ENCODE measurements around the gene POLR3GL. TPM values are rescaled to one million over a fixed set of nuclear protein-coding genes. Genes with fewer than 3 reads are reported as not detected.

POLR3GL gene
- total and polyA plus RNA-seq, 2 experiments from 2014 or later: 43.4 to 65.1 TPM

DNA sequence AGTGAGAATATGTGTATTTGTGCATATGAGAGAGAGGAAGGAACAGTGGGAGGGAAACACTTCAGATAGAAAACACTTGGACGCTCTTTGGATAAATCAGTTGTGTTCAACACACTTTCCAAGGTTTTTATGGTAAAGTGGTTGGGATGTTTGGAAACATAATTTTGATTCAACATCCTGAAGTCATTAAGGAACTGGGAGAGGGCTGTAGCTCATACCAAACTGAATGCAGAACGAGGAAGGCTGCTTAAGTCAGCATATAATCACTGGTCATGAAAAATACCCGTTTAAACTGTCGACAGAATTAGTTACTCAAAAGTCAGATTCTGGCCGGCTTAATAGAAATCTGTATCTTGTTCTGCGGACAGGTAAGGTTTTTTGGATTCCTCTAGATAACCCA is 21.6 kb upstream of the POLR3GL start:
- Histone ChIP-seq H3K4me3 (no peak overlapping the region), H3K27ac (no peak overlapping the region), H3K27me3 (no peaks in the 10 kb centered on the region), H3K9me3 (ENCODE audit: low read depth) (no peaks in the 10 kb centered on the region), H3K36me3 (peaks cover 15% of the 10 kb centered on the region), H3K4me1 (ENCODE audit: low read depth) (no peaks in the 10 kb centered on the region)
- no peak for DNase-seq (ENCODE audit: low read depth in 1 of 2, low spot score in 1 of 2)
- TF ChIP-seq, protein P1, sequence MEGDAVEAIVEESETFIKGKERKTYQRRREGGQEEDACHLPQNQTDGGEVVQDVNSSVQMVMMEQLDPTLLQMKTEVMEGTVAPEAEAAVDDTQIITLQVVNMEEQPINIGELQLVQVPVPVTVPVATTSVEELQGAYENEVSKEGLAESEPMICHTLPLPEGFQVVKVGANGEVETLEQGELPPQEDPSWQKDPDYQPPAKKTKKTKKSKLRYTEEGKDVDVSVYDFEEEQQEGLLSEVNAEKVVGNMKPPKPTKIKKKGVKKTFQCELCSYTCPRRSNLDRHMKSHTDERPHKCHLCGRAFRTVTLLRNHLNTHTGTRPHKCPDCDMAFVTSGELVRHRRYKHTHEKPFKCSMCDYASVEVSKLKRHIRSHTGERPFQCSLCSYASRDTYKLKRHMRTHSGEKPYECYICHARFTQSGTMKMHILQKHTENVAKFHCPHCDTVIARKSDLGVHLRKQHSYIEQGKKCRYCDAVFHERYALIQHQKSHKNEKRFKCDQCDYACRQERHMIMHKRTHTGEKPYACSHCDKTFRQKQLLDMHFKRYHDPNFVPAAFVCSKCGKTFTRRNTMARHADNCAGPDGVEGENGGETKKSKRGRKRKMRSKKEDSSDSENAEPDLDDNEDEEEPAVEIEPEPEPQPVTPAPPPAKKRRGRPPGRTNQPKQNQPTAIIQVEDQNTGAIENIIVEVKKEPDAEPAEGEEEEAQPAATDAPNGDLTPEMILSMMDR (IDR thresholded peaks at IDR 0.05; ENCODE audit: low read depth, low read length): no peak

DNA sequence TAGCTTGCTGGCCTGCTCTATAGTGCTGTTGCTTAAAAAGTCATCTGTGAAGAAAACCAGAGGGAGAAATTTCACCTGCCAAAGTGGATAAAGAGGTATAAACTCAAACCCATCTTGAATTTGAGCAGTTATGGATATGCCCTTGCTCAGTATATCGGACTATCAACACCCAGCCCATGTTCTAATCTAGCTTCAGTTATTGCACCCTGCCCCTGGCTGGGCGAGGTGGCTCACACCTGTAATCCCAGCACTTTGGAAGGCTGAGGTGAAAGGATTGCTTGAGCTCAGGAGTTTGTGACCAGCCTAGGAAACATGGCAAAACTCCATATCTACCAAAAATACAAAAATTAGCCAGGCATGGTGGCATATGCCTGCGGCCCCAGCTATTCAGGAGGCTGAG is 20.0 kb upstream of the POLR3GL start:
- Histone ChIP-seq H3K4me3 (no peak overlapping the region), H3K36me3 (peaks cover 15% of the 10 kb centered on the region), H3K27ac (no peak overlapping the region), H3K4me1 (ENCODE audit: low read depth) (no peaks in the 10 kb centered on the region), H3K27me3 (no peaks in the 10 kb centered on the region), H3K9me3 (ENCODE audit: low read depth) (no peaks in the 10 kb centered on the region)
- TF ChIP-seq, protein P1 (IDR thresholded peaks at IDR 0.05; ENCODE audit: low read depth, low read length): no peak
- DNase-seq (ENCODE audit: low read depth in 1 of 2, low spot score in 1 of 2): no peak

DNA sequence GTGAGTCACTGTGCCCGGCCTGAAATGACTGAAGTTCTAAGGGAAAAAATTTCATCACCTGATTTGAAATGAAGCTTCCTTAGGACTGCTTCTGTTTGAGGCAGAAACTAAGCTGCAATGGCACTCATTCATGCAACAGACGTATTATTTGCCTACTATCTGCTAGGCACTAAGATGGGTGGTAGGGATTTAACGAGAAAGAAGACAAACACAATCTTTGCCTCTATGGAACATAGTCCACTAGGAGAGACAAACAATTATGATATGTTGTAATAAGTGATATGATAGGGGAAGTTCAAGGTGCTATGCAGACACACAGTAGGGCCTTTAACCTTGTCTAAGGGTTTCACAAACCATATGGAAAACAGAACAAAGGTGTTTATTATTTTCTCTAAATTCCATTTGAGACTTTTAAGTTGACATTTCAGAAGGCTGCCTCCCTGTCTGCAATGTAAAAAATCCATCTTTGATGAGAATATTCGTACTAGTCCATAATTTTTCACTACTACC is 18.0 kb upstream of the POLR3GL start:
- no peaks in the 10 kb centered on the region for H3K27me3 ChIP-seq
- DNase-seq (ENCODE audit: low read depth in 1 of 2, low spot score in 1 of 2): no peak
- no peak overlapping the region for H3K4me3 ChIP-seq
- no peaks in the 10 kb centered on the region for H3K4me1 ChIP-seq (ENCODE audit: low read depth)
- H3K9me3 ChIP-seq (ENCODE audit: low read depth): no peaks in the 10 kb centered on the region
- H3K36me3 ChIP-seq: peaks cover 13% of the 10 kb centered on the region
- H3K27ac ChIP-seq: no peak overlapping the region
- TF ChIP-seq, protein P1 (IDR thresholded peaks at IDR 0.05; ENCODE audit: low read depth, low read length): no peak

DNA sequence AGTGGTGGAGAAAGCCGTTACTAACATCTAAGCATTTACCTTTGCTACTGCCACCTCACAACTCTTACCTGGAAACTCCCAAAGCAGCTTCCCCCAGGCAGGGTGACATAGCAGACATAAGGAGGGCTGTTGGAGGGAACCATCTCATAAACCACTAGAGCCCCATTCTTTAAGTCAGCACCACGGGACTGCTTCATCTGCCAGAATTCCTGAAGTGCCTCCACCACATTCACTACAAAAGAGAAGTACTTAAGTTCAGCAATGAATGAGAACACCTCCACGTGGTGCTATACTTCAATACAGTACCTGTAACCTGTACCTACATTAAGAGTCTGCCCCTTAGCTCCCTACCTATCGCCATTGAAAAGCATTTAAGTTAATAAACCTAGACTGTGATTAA is 16.9 kb upstream of the POLR3GL start:
- H3K4me1 ChIP-seq (ENCODE audit: low read depth): no peaks in the 10 kb centered on the region
- DNase-seq (ENCODE audit: low read depth in 1 of 2, low spot score in 1 of 2): no peak
- H3K27ac ChIP-seq: no peak overlapping the region
- H3K36me3 ChIP-seq: peaks cover 8% of the 10 kb centered on the region
- no peaks in the 10 kb centered on the region for H3K9me3 ChIP-seq (ENCODE audit: low read depth)
- H3K4me3 ChIP-seq: no peak overlapping the region
- no peaks in the 10 kb centered on the region for H3K27me3 ChIP-seq
- TF ChIP-seq, protein P1 (IDR thresholded peaks at IDR 0.05; ENCODE audit: low read depth, low read length): no peak

DNA sequence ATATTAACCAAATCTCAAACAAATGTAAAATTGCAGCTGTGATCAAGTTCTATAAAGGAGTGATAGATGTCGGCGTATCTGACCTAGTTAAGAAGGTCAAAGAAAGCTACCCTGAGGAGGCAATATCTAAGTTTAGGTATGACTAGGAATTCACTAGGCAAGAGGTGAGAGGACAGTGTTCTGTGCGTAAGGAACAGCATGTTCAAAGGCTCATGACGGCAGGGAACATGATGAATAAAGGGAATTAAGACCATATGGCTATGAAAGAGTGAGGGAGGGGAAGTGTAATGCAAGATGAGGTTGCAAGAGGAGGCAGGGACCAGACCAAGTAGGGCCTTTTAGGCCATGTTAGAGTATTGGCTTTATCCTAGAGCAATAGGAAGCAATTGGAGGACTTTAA is 15.3 kb upstream of the POLR3GL start:
- H3K36me3 ChIP-seq: peaks cover 6% of the 10 kb centered on the region

More for the DNA sequence above, 15.3 kb upstream of the POLR3GL start:
- H3K4me1 ChIP-seq (ENCODE audit: low read depth): no peaks in the 10 kb centered on the region
- TF ChIP-seq, protein P1 (IDR thresholded peaks at IDR 0.05; ENCODE audit: low read depth, low read length): no peak
- DNase-seq (ENCODE audit: low read depth in 1 of 2, low spot score in 1 of 2): no peak
- no peaks in the 10 kb centered on the region for H3K9me3 ChIP-seq (ENCODE audit: low read depth)
- H3K27me3 ChIP-seq: no peaks in the 10 kb centered on the region
- H3K4me3 ChIP-seq: no peak overlapping the region
- H3K27ac ChIP-seq: no peak overlapping the region

All from cardiac muscle cell (in vitro differentiated cells and primary cell).